PC-3 (cell line): Measurements from ENCODE around the gene STAB2.

Experiments
- CTCF ChIP-seq: fragments of 300-600 bp; sonication (generic); conservative IDR thresholded peaks from 2 replicates; pipeline ENCODE4 v1.5.1; 2017; ENCODE audit warnings: antibody characterized with exemption, low read depth, mild to moderate bottlenecking, low read length
- EZH2phosphoT487 ChIP-seq: fragments of 300-600 bp; sonication (generic); IDR thresholded peaks from 2 replicates; pipeline ENCODE4 v1.6.1; 2018; ENCODE audit warnings: mild to moderate bottlenecking, antibody characterized with exemption, low read length, borderline replicate concordance

- TF ChIP-seq CTCF (no peak), EZH2phosphoT487 (no peak)
Measured at GRCh38 chr12:103673487-103673886, 86.4 kb downstream of the STAB2 start.
